HepG2 (cell line): ENCODE results near the gene RUNX2. TPM values are rescaled to one million over a fixed set of nuclear protein-coding genes. Genes with fewer than 3 reads are reported as not detected.
A peak's percentile ranks its signal among the peaks of the same experiment; 100 is the strongest.

Source experiments
- CCAR2 ChIP-seq: fragments of 200-400 bp; formaldehyde crosslinking; optimal IDR thresholded peaks from 2 replicates; pipeline ENCODE3; 2018; ENCODE audit warnings: low read depth, mild to moderate bottlenecking, low read length, moderate library complexity
- CERS6 ChIP-seq: sonication (generic); formaldehyde crosslinking; IDR thresholded peaks from 2 replicates; pipeline ENCODE4 v1.5.0; 2020; ENCODE audit warnings: missing genetic modification reagents
- ERF ChIP-seq: IDR thresholded peaks from 2 replicates; pipeline ENCODE4 v1.6.1; 2018; ENCODE audit warnings: missing biosample characterization, missing genetic modification reagents
- HMGXB3 ChIP-seq: sonication (generic); formaldehyde crosslinking; IDR thresholded peaks from 2 replicates; pipeline ENCODE4 v1.4.0; 2020; ENCODE audit warnings: missing genetic modification reagents, borderline replicate concordance
- IKZF5 ChIP-seq: IDR thresholded peaks from 2 replicates; pipeline ENCODE4 v1.6.1; 2018; ENCODE audit warnings: missing genetic modification reagents, mild to moderate bottlenecking, missing compliant biosample characterization
- ISL2 ChIP-seq: sonication (generic); formaldehyde crosslinking; IDR thresholded peaks from 2 replicates; pipeline ENCODE4 v1.5.0; 2020; ENCODE audit warnings: missing genetic modification reagents
- MIER2 ChIP-seq: IDR thresholded peaks from 2 replicates; pipeline ENCODE4 v1.6.1; 2016; ENCODE audit warnings: missing biosample characterization, missing genetic modification reagents
- RARG ChIP-seq: sonication (generic); formaldehyde crosslinking; IDR thresholded peaks from 2 replicates; pipeline ENCODE4 v1.4.0; 2020; ENCODE audit warnings: low read depth, mild to moderate bottlenecking, missing genetic modification reagents
- SETDB1 ChIP-seq: sonication (generic); formaldehyde crosslinking; IDR thresholded peaks from 2 replicates; pipeline ENCODE4 v1.5.1; 2020; ENCODE audit warnings: missing genetic modification reagents, mild to moderate bottlenecking, borderline replicate concordance
- TSC22D2 ChIP-seq: sonication (generic); formaldehyde crosslinking; IDR thresholded peaks from 2 replicates; pipeline ENCODE4 v1.5.1; 2020; ENCODE audit warnings: missing genetic modification reagents, mild to moderate bottlenecking, borderline replicate concordance
- ZBTB37 ChIP-seq: sonication (generic); formaldehyde crosslinking; IDR thresholded peaks from 2 replicates; pipeline ENCODE4 v1.4.0; 2020; ENCODE audit warnings: mild to moderate bottlenecking, missing genetic modification reagents
- ZNF235 ChIP-seq: sonication (generic); formaldehyde crosslinking; IDR thresholded peaks from 2 replicates; pipeline ENCODE4 v1.8.1; 2023; ENCODE audit warnings: mild to moderate bottlenecking, missing genetic modification reagents, borderline replicate concordance
- ZNF275 ChIP-seq: sonication (generic); formaldehyde crosslinking; IDR thresholded peaks from 2 replicates; pipeline ENCODE4 v1.8.0; 2022; ENCODE audit warnings: missing genetic modification reagents, mild to moderate bottlenecking, inconsistent platforms, borderline replicate concordance
- ZNF281 ChIP-seq: sonication (generic); formaldehyde crosslinking; IDR thresholded peaks from 2 replicates; pipeline ENCODE4 v1.4.0; 2020; ENCODE audit warnings: missing genetic modification reagents, borderline replicate concordance
- ZNF552 ChIP-seq: sonication (generic); formaldehyde crosslinking; IDR thresholded peaks from 2 replicates; pipeline ENCODE4 v1.9.0; 2022; ENCODE audit warnings: missing genetic modification reagents, mild to moderate bottlenecking, borderline replicate concordance
- ZNF644 ChIP-seq: IDR thresholded peaks from 2 replicates; pipeline ENCODE4 v1.6.1; 2016; ENCODE audit warnings: low read depth
- polyA plus RNA-seq, 8 experiments: library from polyadenylated mRNA; depleted of rRNA in 3 of 8; stranded (reverse) in 7 of 8; unstranded in 1 of 8; fragments of >200 nt; fragmentation: Illumina TruSeq in 4 of 8; extraction: Trizol in 4 of 8; gene quantifications; 2 replicates each; pipeline versions ENCODE4 v1.2.1 to v1.2.3, GENCODE V29; 2011 to 2016; ENCODE audit warnings: low read depth in 4 of 8, missing spikeins in 1 of 8, mixed read lengths in 1 of 8; ENCODE audit not compliant: insufficient read depth in 1 of 8
- total RNA-seq, 5 experiments: library from RNA; depleted of rRNA; stranded (reverse); fragments of >200 nt; fragmentation: Illumina TruSeq; extraction: Trizol; gene quantifications; 2 replicates each; pipeline ENCODE4 v1.2.3, GENCODE V29; 2016; ENCODE audit warnings: low read depth in 1 of 5

RUNX2 gene
- total and polyA plus RNA-seq, 2 of the 13 experiments (the other 11 are each of a cell fraction or from before 2014, with no cell fraction given), result not detected

GRCh38 chr6:45445749-45446549 lies 117.8 kb downstream of the RUNX2 start (continued):
- TF ChIP-seq IKZF5 (CRISPR knock-in tag) (peak; percentile 97), ZNF275 (CRISPR knock-in tag) (peak; percentile 57; the same call in 1 of the 2 replicates), RARG (CRISPR knock-in tag) (no peak), ZNF644 (CRISPR knock-in tag) (peak; percentile 92), ZNF235 (no peak), HMGXB3 (CRISPR knock-in tag) (peak; percentile 87; the same call in 1 of the 2 replicates), ZNF281 (CRISPR knock-in tag) (peak; percentile 90), ERF (CRISPR knock-in tag) (peak; percentile 98), ZBTB37 (CRISPR knock-in tag) (no peak), MIER2 (CRISPR knock-in tag) (peak; percentile 89), ISL2 (CRISPR knock-in tag) (peak; percentile 91), TSC22D2 (CRISPR knock-in tag) (peak; percentile 68), CERS6 (CRISPR knock-in tag) (no peak), ZNF552 (CRISPR knock-in tag) (no peak), SETDB1 (CRISPR knock-in tag) (no peak), CCAR2 (no peak)
